Left renal cortex interstitium (tissue), 4 donors: Measurements from ENCODE around the gene WDR38. TPM values are rescaled to one million over a fixed set of nuclear protein-coding genes. Genes with fewer than 3 reads are reported as not detected.
A peak's percentile ranks its signal among the peaks of the same experiment; 100 is the strongest.

Experiments
- DNase-seq, 4 donors: peaks; one replicate each; pipeline ENCODE4 v3.0.0-alpha.2; 2013; ENCODE audit warnings: low read depth in 4 of 4, low spot score in 2 of 4, missing footprints in 1 of 4
- polyA plus RNA-seq, 4 donors: library from polyadenylated mRNA; unstranded; fragments of 120-200 nt; gene quantifications; one replicate each; pipeline ENCODE4 v1.2.1, GENCODE V29; 2013; ENCODE audit not compliant: insufficient read length in 4 of 4

Gene WDR38, protein sequence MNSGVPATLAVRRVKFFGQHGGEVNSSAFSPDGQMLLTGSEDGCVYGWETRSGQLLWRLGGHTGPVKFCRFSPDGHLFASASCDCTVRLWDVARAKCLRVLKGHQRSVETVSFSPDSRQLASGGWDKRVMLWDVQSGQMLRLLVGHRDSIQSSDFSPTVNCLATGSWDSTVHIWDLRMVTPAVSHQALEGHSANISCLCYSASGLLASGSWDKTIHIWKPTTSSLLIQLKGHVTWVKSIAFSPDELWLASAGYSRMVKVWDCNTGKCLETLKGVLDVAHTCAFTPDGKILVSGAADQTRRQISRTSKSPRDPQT
- under 1 TPM; 0.19 to 0.31 (median 0.30) TPM for polyA plus RNA-seq

- DNase-seq, result peak in 1 of 4 donors; percentile 55
Measured at GRCh38 chr9:124852829-124853531, at the start of gene WDR38. Gene WDR38 (plus strand): TSS chr9:124853460. CDS start chr9:124853532, 72 bp downstream.

- DNase-seq, result no peak
Measured at GRCh38 chr9:124803911-124804310, 49.3 kb upstream of the WDR38 start.

DNA sequence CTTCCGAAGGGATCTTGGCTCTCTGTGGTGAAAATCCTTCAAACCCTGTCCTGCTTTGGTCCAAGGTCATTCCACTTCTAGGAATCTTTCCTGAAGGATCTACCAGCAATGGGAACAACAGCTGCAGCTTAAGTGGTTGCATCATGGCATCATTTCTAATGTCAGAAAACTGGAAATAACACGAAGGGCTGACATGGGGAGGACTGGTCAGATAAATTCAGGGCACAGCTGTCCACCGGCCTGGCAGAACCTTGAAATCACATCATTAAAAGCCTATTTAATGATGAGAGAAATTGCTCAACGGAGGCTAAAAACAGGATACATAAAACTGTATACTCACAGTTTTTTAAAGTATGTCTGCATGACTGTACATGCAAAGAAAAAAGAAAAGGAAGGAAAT is 48.1 kb upstream of the WDR38 start:
- DNase-seq, result no peak

DNA sequence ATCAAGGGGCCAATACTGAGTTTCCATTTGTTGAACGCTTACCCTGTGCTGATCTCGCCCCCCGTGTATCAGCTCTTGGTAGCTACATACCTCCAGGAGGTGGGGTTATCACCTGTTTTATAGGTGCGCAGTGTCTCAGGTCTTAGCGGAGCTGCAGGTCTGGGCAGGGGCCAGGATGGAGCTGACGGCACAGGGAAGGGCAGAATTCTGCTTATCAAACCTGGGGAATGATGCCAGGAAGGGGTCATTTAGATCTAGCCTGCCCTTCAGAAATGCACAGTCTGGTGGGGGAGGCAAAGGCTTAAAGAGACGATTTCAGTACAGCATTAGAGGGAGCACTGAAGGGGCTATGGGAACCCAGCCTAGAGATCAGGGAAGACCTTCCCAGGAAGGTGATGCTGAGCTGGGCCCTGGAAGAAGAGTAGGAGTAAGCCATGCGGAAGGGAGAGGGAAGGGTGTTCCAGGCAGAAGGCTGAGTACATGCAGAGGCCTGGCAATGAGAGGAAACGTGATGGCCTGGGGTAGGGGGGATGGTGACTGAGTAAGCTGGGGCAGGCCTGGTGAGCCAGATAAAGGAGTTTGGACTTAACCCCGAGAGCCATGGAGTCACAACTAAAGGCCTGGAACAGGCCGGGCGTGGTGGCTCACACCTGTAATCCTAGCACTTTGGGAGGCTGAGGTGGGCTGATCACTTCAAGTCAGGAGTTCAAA is 44.9 kb upstream of the WDR38 start:
- no peak for DNase-seq

DNA sequence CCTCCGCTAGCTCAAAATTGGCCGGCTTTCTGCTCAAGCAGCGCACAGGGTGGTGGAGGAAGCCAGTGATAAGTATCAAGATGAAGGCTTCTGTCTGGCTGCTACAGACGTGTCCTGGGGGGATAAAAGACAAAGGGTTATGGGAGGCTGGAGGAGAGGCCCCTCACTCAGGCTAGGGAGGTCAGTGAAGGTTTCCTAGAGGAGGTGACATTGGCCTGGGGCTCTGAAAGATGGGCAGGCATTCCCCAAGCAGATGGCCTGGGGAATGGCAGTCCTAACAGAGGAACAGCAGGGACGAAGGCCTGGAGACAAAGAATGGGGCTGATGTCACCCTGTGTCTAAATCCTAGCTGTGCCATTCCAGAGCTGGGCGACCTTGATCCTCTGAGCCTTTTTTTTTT is 44.0 kb upstream of the WDR38 start:
- DNase-seq, result no peak

DNA sequence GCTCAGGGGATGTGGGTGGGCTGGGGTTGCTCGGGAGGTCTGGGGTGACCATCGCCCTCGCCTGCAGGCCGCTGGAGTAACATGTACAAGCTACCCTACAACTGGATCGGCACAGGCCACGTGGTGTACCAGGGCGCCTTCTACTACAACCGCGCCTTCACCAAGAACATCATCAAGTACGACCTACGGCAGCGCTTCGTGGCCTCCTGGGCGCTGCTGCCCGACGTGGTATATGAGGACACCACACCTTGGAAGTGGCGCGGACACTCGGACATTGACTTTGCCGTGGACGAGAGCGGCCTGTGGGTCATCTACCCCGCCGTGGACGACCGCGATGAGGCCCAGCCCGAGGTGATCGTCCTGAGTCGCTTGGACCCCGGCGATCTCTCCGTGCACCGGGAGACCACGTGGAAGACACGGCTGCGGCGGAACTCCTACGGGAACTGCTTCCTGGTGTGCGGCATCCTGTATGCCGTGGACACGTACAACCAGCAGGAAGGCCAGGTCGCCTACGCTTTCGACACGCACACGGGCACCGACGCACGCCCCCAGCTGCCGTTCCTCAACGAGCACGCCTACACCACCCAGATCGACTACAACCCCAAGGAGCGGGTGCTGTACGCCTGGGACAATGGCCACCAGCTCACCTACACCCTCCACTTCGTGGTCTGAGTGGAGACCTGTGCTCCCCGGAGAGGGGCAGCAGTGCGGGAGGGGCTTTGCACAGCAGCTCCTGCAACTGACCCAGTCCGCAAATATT is 43.3 kb upstream of the WDR38 start:
- no peak for DNase-seq

DNA sequence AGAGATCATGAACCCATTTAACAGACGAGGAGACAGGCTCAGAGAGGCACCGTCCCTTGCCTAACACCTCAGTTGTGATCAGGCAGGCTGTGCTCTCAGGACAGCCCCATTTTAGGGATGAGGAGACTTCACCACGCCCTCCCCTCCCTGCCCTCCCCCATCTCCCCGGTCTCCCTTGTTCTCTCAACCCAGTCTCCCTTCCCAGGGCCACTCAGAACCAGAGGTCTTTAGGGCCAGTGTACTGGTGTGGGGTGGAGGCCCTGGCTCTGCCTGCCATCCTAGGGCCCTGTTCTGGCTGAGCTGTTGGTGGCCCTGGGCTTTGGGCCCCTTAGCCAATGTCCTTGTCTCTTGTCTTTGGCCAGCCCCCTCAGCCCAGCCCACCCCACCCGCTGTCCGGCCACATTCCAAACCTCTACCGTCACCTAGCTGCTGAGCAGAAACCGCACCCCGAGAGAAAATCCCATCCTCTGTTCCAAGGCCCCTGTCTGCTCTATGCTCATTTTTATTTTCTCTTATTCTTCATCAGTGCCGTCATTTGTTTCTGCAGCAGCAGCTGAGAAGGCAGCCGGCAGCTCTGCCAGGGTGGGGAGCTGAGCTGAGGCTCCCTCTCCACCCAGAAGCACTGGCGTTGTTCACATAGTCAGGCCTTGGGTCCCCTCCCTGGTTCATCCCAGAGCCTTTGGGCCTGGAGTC is 42.5 kb upstream of the WDR38 start:
- DNase-seq, result no peak

DNA sequence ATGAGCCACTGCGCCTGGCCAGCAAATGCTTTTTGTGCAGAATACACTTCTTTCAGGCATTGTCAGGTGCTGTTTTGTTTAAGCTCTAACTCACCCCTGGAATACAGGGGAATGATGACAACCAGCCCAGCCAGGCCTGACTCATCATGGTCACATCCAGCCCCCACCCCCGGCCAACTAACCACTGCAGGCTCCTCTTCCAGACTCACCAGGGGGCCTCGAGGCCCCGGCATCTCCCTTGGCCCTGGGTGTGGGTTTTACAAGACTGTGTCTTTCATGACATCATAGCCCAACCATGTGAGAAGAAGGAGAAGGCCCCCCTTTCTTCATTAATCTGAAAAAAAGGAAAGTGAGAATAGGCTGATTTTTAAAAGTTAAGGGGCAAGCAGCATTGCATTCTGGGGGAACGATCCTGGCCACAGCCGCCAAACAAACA is 40.8 kb upstream of the WDR38 start:
- no peak for DNase-seq

- DNase-seq, result no peak
Measured at GRCh38 chr9:124813041-124813440, 40.2 kb upstream of the WDR38 start.

GRCh38 chr9:124813501-124814163 is 39.6 kb upstream of the WDR38 start:
- no peak for DNase-seq

DNA sequence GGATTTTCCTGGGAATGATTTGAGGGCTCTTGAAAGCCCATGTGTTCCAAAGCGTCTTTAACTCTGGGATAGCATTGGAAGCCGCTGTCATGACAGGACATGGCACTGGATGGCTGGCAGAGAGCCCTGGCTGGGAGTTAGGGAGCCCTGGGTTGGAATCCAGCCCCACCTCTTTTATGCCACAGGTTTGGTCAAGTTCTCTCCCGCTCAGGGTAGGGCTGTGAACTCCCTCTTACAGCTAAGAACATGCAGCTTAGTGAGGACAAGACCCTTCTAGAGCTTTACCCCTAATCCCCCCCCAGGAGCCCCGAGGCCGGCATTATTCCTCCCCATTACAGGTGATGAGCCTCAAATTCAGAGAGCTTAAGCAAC is 39.1 kb upstream of the WDR38 start:
- DNase-seq, result no peak

GRCh38 chr9:124815601-124816000 is 37.7 kb upstream of the WDR38 start:
- DNase-seq, result no peak

DNA sequence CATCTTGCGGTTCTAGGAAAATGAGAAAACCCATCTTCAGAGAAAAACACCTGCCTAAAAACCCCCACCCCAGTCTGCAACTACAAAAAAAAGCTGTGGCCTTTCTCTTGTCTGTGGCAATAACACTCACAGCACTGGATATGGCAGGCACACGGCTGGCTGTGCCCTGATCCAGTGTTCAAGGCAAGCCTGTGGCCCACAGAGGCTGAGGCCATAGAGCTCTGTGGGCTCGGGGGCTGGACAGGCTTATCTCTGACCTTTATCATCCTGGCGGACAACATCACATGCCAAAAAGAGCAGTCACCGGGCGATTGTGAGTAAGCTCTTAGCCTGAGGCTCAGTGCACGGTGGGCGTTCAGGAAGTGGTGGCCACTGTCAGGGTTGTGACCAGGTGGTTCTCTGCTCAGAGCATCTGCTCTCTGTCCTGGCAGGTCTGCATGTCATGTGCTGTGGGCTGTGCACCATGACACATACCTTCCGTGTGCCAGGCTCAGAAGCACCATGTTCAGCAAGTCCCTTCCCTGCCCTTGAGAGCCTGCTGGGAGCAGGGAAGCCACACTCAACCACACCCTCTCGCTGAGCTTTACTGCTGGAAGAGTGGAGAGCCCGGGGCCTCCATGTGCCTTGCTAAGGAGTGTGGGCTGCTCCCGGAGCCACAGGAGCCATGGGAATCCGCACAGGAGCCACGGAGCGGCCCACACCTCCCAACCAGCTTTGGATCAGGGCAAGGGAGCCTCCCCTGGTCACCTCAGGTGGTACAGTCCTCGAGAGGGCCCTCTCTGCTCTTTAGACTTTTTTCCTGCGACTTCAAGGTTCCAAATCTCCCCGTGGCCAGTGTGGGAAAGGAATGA is 34.6 kb upstream of the WDR38 start:
- no peak for DNase-seq

DNA sequence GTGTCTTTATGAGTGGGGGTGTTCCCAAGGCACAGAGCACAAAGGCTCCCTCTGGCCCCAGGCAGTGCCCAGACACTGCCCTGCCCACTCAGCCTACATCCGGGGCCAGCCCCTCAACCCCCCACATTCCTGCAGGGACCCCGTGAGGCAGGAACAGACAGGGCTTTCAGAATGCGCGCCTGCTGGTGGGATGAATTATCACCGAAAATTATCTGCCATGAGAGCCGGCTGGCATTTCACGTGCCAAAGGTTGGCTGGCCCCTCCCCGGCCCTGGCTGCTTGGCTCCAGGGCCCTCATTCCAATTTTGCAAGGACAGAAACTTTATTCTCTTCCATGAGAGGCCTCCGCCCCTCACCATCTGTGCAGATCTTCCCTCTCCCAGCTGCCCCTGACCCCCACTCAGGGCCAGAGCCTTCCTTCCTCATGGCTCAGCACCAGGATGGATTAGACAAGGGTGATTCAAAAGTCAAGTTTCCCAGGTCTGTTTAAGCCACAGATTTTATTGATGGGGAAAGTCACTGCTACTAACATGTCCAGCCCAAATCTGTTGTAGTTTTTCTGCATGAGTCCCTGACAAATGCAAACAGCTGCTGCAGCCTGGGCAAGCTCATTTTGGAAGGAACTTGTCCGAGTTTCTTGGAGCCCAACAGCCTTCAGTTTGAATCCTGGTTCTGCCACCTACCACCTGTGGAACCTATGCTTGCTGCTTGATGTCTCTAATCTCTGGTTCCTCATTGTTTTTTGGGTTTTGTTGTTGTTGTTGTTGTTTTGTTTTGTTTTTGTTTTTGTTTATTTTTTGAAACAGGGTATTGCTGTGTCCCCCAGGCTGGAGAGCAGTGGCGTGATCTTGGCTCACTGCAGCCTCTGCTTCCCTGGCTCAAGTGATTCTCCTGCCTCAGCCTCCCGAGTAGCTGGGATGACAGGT is 32.3 kb upstream of the WDR38 start:
- DNase-seq, result no peak

DNA sequence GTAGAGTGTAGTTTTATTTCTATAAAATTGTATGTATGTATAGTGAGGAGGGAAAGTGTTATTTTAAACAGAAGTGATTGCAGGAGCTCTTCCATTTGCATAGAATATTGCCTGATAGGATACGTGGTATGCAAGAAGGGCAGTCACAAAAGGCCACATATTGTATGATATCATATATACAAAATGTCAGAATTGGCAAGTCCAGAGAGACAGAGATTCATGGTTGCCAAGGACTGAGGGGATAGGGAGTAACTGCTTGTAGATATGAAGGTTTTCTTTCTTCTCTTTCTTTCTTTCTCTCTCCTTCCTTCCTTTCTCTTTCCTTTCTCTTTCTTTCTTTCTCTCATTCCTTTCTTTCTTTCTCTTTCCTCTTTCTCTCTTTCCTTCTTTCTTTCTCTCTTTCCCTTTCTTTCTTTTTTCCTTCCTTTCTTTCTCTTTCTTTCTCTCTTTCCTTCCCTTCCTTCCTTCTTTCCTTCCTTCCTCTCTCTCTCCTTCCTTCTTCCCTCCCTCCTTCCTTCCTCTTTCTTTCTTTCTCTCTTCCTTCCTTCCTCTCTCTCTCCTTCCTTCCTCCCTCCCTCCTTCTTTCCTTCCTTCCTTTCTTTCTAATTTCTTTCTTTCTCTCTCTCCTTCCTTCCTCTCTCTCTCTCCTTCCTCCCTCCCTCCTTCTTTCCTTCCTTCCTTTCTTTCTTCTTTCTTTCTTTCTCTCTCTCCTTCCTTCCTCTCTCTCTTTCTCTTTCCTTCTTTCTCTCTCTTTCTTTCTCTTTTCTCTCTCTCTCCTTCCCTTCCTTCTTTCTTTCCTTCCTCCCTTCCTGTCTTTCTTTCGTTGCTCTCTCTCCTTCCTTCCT is 24.5 kb upstream of the WDR38 start:
- DNase-seq, result no peak

DNA sequence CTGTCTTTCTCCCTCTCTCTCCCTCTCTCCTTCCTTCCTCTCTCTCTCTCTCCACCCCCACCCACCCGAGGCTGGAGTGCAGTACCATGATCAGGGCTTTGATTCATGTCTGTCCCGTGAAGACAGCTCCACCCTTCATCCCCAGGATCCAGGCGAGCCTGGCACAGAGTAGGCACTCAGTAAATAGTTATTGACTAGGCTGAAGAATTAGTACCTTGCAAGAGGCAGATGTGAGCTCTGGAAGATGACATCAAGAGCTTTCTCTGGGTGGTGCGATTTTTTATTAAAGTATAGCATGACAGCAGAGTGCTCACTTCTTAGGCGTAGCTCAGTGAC is 24.0 kb upstream of the WDR38 start:
- no peak for DNase-seq

DNA sequence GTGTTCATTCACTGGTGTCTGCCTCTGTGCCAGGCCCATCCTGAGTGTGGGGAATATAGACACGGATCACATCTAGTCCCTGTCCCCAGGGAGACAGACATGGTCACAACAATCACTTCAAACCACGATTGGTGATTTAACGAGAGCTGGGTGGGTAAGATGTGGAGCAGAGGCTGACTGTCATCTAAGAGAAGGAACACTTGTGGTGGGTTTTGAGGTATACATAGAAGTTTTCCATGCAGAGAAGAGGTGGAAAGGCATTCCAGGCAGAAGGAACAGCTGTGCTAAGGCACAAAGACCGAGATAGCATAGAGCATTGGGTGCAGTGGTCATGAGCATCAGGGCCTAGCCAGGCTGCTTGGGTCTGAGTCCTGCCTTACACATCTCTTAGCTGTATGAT is 22.7 kb upstream of the WDR38 start:
- DNase-seq, result no peak
